ENCODE data around the gene EXOC6B. TPM values are rescaled to one million over a fixed set of nuclear protein-coding genes. Genes with fewer than 3 reads are reported as not detected.
"Not testable (repeated sequence)": the region's sequence is repeated elsewhere in the genome, so short reads cannot be mapped to it uniquely, and the experiment has no call there.

Gene EXOC6B
- polyA plus RNA-seq, 3 donors: 3.2 to 8.2 (median 8.0) TPM

- H3K27ac ChIP-seq (ENCODE audit: low read depth, low read length): no peak overlapping the region
Observed at GRCh38 chr2:72544554-72544953, 281.3 kb downstream of the EXOC6B start.

DNA sequence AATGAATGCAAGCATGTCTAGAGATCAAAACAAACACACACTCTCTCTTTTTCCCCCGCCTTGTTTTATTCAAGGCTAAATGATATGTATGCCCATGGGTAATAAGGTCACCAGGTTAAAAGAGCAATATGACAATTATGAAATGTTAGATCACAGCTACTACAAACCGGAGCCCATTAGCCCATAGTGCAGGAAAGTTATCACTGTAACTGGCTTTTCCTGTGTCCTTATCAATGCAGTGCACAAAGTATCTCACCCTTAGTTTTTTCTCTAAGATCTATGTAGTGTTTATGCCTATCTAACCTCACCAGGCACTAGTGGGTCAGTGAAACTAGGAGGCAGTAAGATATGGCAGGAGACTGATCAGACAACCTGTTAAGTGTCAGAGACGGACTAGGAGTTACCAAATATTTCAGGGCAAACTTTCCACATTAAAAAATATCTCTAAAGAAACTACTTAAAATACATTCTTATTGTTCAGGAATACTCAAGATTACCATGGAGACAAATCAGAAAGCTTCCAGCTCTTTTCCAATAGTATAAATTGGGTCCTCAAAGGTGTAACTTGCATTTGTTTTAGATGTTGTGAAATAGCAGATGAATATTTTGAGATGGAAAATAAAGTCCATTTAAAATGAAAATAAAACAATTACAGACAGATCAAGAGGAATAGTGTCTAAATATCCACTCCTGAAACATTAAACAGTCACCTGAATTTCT is 282.2 kb downstream of the EXOC6B start:
- H3K27ac ChIP-seq (ENCODE audit: low read depth, low read length): no peak overlapping the region
- WGBS, 3 donors: 64 to 89% (median 67%) methylated on average over 3 of the region's 3 CpGs

DNA sequence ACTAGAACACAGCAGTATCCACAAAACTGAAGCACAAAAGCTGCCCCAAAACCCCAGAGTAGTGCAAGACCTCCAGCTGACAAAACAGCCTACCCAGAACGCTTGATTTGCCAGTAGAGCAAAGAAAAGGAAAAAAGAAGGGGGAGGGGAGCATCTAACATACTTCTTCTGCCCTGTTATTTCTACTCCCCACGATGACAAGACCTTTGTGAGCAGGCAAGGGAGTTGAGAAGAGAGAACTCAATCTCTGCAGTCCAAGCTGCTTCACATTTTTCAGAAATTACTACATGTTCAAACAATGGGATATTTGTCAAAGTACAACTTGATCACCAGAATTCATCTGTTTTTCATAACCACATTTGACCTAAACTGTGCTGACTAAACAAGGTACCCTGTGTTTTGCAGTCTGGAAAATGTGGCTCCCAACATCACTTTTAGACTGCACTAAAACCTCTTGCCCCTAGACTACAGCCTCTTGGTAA is 286.7 kb downstream of the EXOC6B start:
- no peak overlapping the region for H3K27ac ChIP-seq (ENCODE audit: low read depth, low read length)
- 57 to 73% (median 64%) methylated on average over 2 of the region's 2 CpGs for WGBS, 3 donors

DNA sequence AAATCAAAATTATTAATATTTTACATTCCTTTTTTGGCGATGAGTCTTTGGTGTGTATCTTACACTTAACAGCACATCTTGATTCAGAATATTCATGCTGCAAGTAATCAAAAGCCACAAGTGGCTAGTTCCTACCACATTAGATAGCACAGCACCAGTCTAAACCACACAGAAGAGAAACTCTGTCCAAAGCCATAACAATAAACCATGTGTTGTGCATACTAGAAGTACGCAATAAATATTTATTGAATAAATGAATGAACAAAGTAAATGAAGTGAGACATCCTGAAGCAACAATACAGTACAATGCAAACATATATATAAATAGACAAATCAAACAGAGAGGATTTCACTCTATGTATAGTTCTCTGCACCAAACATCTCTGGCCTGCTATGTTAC is 287.3 kb downstream of the EXOC6B start:
- WGBS, 3 donors: 91 to 97% (median 93%) methylated on average over 2 of the region's 2 CpGs
- H3K27ac ChIP-seq (ENCODE audit: low read depth, low read length): no peak overlapping the region

DNA sequence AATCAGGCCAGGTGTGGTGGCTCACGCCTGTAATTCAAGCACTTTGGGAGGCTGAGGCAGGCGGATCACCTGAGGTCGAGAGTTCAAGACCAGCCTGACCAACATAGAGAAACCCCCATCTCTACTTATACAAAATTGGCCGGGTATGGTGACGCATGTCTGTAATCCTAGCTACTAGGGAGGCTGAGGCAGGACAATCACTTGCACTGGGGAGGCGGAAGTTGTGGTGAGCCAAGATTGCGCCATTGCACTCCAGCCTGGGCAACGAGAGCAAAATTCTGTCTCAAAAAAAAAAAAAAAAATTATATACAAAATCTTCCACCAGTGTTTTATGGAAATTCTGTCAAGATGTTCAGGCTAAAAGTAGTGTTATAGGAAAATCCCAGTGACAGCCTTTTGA is 290.2 kb downstream of the EXOC6B start:
- H3K27ac ChIP-seq (ENCODE audit: low read depth, low read length): not testable (repeated sequence)
- 80 to 95% (median 95%) methylated on average over 8 of the region's 8 CpGs for WGBS, 3 donors

GRCh38 chr2:72533765-72534164 is 292.1 kb downstream of the EXOC6B start:
- H3K27ac ChIP-seq (ENCODE audit: low read depth, low read length): no peak overlapping the region
- WGBS, 3 donors: 75 to 96% (median 84%) methylated on average over 1 of the region's 1 CpG

DNA sequence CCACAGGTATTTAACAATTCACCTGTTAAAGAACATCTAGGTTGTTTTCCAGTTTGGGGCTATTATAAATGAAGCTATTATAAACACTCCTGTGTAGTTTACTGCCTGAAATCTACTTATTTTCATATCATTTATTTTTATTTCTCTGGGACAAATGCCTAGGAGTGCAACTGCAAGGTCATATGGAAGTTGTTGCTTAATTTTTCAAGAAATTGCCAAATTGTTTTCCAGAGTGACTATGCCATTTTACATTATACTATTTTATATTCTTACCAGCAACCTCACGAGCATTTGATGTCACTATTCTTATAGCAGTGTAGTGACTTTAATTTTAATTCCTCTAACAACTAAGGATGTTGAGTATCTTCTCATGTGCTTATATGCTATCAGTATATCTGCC is 298.4 kb downstream of the EXOC6B start:
- 53 to 80% (median 70%) methylated on average over 1 of the region's 1 CpG for WGBS, 3 donors
- no peak overlapping the region for H3K27ac ChIP-seq (ENCODE audit: low read depth, low read length)

GRCh38 chr2:72526623-72527022 is 299.2 kb downstream of the EXOC6B start:
- WGBS, 3 donors: 86 to 97% (median 90%) methylated on average over 1 of the region's 1 CpG
- H3K27ac ChIP-seq (ENCODE audit: low read depth, low read length): no peak overlapping the region

DNA sequence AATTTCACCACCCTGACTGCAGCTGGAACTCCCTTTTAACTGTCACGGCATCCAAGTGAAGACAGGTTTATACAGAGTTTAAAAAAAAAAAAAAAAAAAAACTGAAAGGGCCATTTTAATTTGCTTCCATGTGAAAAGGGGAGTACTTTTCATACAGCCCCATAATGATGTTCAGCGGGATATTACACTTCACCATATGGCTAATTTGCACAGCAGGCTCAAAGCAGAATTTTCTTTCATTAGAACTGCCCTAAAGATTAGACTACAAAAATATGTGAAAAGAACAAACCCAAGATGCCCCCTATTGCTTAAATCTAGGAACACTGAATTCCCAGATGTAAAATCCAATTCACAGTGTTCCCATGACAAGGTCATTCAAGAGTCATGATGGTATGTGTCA is 301.8 kb downstream of the EXOC6B start:
- WGBS, 3 donors: 96 to 98% (median 97%) methylated on average over 2 of the region's 2 CpGs
- H3K27ac ChIP-seq (ENCODE audit: low read depth, low read length): no peak overlapping the region

GRCh38 chr2:72515696-72516095 is 310.1 kb downstream of the EXOC6B start:
- H3K27ac ChIP-seq (ENCODE audit: low read depth, low read length): no peak overlapping the region
- WGBS, 3 donors: 89 to 92% (median 90%) methylated on average over 3 of the region's 3 CpGs

DNA sequence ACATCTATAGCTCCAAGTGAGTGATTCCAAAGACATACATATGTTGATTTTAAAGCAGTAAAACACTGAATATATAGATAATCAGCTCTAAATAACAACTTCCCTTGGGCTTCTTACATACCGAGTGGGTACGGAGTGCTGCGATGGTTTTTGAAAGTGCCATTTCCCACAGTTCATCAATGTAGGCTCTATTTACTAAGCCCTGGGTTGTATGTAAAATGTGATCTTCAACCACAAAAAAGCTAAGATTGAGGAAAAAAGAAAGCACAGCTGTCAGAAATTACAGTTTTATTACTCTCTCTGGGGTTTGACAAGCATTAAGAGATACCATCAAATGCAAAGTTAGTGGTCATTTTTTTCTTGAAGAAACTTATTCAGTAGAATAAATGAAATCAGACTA is 312.8 kb downstream of the EXOC6B start:
- H3K27ac ChIP-seq (ENCODE audit: low read depth, low read length): no peak overlapping the region
- WGBS, 3 donors: 98 to 99% (median 99%) methylated on average over 3 of the region's 3 CpGs

- no peak overlapping the region for H3K27ac ChIP-seq (ENCODE audit: low read depth, low read length)
- 90 to 94% (median 93%) methylated on average over 1 of the region's 1 CpG for WGBS, 3 donors
Observed at GRCh38 chr2:72512376-72512775, 313.5 kb downstream of the EXOC6B start.

- 97 to 99% (median 97%) methylated on average over 1 of the region's 1 CpG for WGBS, 3 donors
- H3K27ac ChIP-seq (ENCODE audit: low read depth, low read length): no peak overlapping the region
Observed at GRCh38 chr2:72511906-72512305, 313.9 kb downstream of the EXOC6B start.

DNA sequence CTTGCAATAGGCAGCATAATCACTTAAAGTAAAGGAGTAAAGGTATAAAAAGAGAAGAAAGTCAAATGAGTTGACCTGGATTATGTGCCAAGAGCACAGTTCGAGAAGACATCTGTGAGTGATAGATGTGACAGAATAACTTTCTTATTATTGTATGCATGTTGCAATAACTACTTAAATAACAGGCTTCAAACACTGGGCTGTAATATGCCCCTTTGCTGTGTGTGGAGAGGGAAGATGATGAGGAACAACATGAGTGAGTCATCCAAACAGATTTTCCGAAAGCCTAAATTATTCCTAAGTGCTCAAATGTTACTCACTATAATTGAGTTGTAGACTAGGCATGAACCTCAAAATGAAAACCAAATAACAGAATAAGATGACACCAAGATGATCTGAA is 328.1 kb downstream of the EXOC6B start:
- no peak overlapping the region for H3K27ac ChIP-seq (ENCODE audit: low read depth, low read length)
- WGBS, 3 donors: 91 to 93% (median 92%) methylated on average over 2 of the region's 2 CpGs

GRCh38 chr2:72496479-72496878 is 329.4 kb downstream of the EXOC6B start:
- H3K27ac ChIP-seq (ENCODE audit: low read depth, low read length): no peak overlapping the region

DNA sequence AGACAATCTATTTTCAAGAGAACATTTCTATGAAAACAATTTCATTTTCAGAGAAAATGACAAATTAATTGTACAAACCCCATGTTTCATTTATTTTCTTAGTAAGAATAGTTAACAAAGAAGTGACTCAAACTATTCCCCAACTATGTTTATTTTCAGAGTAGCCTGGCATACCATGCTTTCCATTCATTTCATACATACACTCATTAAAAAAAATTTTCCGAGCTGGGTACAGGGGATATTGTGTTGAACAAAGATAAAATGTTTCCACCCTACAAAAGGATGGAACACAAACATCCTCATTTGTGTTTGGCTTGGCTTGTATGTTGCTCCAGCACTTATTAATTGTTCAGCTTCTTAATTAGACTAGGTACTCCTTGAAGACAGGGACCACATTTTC is 331.4 kb downstream of the EXOC6B start:
- 81 to 87% (median 82%) methylated on average over 1 of the region's 1 CpG for WGBS, 3 donors
- no peak overlapping the region for H3K27ac ChIP-seq (ENCODE audit: low read depth, low read length)

- WGBS, 3 donors: 88 to 100% (median 100%) methylated on average over 1 of the region's 1 CpG
- H3K27ac ChIP-seq (ENCODE audit: low read depth, low read length): not testable (repeated sequence)
Observed at GRCh38 chr2:72484622-72485021, 341.2 kb downstream of the EXOC6B start.

DNA sequence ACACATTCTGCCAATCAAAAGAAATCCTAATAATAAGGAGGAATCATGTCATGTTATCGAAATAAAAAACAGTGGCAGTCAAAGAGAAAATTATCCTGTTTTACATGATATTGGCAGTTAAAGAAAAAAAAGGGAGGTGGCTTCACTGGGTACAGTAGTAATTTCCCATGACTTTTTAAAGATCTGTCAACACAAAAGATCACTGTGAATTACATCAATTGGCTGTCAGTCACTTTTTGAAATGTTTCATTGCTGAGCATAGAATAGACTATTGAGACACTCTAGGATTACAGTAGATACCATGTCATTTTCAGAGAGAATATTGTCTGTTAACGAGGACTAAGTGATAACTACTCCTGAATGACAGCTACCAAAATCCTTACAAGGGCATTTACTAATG is 342.5 kb downstream of the EXOC6B start:
- no peak overlapping the region for H3K27ac ChIP-seq (ENCODE audit: low read depth, low read length)
- WGBS, 3 donors: 95 to 100% (median 96%) methylated on average over 2 of the region's 2 CpGs

DNA sequence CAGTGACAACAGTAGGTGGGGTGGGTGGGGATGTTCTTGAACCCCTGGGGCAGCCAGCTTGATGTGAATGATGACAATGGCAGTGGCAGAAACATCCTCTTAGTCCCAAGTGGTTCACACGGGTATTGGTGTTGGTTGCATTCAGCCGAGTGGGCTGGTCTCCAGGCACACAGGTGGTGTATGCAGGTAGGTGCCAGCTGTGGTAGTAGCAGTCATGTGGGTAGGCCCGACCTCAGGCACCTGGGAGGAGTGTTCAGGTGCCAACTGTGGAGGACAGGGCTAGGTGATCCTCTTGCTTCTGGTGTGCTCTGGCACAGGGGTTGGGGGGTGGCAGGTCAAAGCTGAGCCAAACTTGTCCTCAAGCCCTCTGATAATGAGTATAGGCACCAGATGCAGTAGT is 350.6 kb downstream of the EXOC6B start:
- no peak overlapping the region for H3K27ac ChIP-seq (ENCODE audit: low read depth, low read length)
- 92 to 97% (median 94%) methylated on average over 3 of the region's 3 CpGs for WGBS, 3 donors

DNA sequence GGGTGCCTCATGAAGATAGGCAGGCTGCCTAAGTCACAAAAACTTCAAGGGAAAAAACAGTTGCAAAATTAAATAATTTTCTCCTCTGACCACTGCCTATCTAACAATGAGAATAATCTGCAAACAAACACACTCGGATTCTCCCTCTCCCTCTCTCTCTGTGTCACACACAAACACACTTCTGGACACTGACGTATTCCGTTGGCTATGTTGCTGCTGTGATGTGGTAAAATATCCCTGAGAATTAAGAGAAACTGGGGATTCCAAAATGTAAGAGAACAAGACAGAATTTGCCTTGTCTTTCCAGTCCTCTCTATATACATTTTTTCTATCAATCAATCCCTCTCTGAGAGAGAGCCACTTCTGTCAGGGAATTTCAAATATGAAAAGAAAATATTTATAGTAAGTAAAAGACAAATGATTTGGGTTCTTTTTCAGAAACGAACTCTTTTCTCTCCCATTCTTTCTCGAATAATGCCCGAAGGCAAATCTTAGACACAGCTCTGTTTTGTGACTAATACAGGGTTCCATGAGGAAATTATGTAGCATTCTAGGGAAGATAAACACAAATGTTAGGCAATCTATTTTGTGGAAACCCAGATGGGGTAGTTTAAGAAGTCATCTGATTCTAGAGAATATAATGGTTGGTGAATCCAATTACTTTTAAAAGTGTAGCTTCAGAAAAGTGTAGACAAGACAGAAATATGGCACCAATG is 367.9 kb downstream of the EXOC6B start:
- WGBS, 3 donors: 81 to 90% (median 87%) methylated on average over 6 of the region's 6 CpGs
- H3K27ac ChIP-seq (ENCODE audit: low read depth, low read length): no peak overlapping the region

Data from adipose tissue (tissue), 3 donors.